ENCODE results near the gene PPP1R3C.

The PPP1R3C gene

DNA sequence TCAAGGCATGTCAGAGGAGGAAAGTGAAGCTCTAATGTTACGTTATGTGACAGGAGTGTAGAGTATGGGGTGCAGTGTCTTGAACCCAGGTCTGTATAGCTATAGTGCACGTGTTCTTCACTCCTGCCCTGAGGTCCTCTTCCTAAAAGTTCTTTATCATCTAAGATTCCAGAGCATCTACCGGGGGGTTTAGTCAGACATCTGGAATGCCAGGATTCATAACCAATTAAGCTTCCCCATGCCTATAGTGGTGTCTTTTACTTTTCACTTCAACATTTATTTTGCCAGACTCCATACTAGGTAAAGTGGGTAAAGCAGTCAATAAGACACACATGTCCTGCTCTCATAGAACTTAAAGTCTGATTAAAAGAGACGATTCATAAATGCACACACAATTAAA is 22.4 kb downstream of the PPP1R3C start:
- no peak overlapping the region for H2BK12ac ChIP-seq (ENCODE audit: low read length)
- no peak overlapping the region for H3K14ac ChIP-seq (ENCODE audit: low read length)
- no CpG with 5 or more reads among the region's 4 CpGs for WGBS, 2 donors (ENCODE audit: extremely low coverage in 2 of 2, insufficient read length in 2 of 2, insufficient replicate concordance in 1 of 2)
- H3K4me3 ChIP-seq (ENCODE audit: low read length in 2 of 2) = no peak overlapping the region
- no peak overlapping the region for H3K23ac ChIP-seq (ENCODE audit: low read depth, low read length, poor library complexity)
- no peak overlapping the region for H2AFZ ChIP-seq (ENCODE audit: low read length)
- H3K4me2 ChIP-seq (ENCODE audit: insufficient read depth, low read length, poor library complexity, severe bottlenecking) = no peak overlapping the region
- H3K4ac ChIP-seq (ENCODE audit: low read length) = no peak overlapping the region
- H4K8ac ChIP-seq (ENCODE audit: low read depth, low read length) = no peak overlapping the region
- H2AK5ac ChIP-seq (ENCODE audit: low read depth, low read length) = no peak overlapping the region
- no peaks in the 10 kb centered on the region for H3K9me3 ChIP-seq (replicated peaks in 1 of 2; ENCODE audit: control insufficient read depth in 2 of 2, insufficient read depth in 1 of 2, low read depth in 1 of 2, low read length in 2 of 2)
- DNase-seq (ENCODE audit: low spot score) = no peak
- H3K36me3 ChIP-seq (replicated peaks in 1 of 2; ENCODE audit: control insufficient read depth in 2 of 2, insufficient read depth in 2 of 2, low read length in 2 of 2) = no peaks in the 10 kb centered on the region
- no peaks in the 10 kb centered on the region for H3K79me1 ChIP-seq (ENCODE audit: low read depth, low read length)
- no peak overlapping the region for H4K91ac ChIP-seq (ENCODE audit: low read depth, low read length, poor library complexity)
- H3K18ac ChIP-seq (ENCODE audit: low read length) = no peak overlapping the region
- no peaks in the 10 kb centered on the region for H3K27me3 ChIP-seq (ENCODE audit: control insufficient read depth in 3 of 3, insufficient read depth in 3 of 3, low read depth in 1 of 3, low read length in 3 of 3)
- H3K4me1 ChIP-seq (ENCODE audit: control insufficient read depth in 2 of 2, insufficient read depth in 1 of 2, low read depth in 1 of 2, low read length in 2 of 2) = peaks cover 4 to 9% of the 10 kb centered on the region in 2 donors
- no peak overlapping the region for H3K27ac ChIP-seq (replicated peaks; ENCODE audit: low read length)
- H2BK120ac ChIP-seq (ENCODE audit: low read depth, low read length) = no peak overlapping the region
- H3K9ac ChIP-seq (ENCODE audit: low read depth, low read length, poor library complexity) = no peak overlapping the region
- H2BK15ac ChIP-seq (ENCODE audit: low read length) = no peak overlapping the region
- no peak overlapping the region for H2BK5ac ChIP-seq (ENCODE audit: low read length)

DNA sequence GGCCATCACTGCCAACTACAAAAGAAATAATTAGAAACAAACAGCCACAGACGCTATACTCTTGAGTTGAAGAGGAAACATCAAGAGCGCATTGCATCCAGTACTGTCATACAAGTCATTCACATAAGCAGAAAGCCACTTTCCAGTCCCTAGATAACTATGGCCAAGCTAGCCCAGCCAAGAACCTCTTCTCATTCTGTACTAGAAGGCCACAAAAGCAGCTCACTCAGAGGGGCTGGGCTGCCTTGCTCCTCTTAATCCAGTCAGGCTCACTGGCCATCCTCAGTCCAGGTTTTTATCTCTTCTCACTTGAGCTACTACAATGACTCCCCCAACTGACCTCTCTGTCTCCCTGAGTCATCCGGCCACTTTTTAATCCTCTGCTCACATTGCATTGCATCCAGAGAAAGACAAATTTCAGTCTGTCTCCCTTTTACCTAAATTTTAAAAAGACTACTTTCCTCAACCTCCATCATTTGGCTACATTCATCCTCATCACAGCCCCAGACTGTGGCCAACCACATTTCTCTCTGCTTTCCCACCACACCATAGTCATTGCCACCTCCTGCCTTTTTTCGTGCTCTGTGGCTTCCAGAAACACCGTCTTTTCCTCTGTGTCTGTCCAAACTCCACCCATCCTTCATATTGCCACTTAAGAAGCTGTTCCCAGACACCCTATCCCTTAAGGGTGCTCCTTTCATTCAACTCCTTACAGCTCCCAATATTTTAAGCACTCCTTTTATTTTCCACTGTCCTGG is 25.0 kb downstream of the PPP1R3C start:
- peaks cover 4 to 9% of the 10 kb centered on the region in 2 donors for H3K4me1 ChIP-seq (ENCODE audit: control insufficient read depth in 2 of 2, insufficient read depth in 1 of 2, low read depth in 1 of 2, low read length in 2 of 2)
- no peak overlapping the region for H2AK5ac ChIP-seq (ENCODE audit: low read depth, low read length)
- H3K9ac ChIP-seq (ENCODE audit: low read depth, low read length, poor library complexity) = no peak overlapping the region
- no peak overlapping the region for H3K23ac ChIP-seq (ENCODE audit: low read depth, low read length, poor library complexity)
- H3K14ac ChIP-seq (ENCODE audit: low read length) = no peak overlapping the region
- H3K27ac ChIP-seq (replicated peaks; ENCODE audit: low read length) = no peak overlapping the region
- no peaks in the 10 kb centered on the region for H3K79me1 ChIP-seq (ENCODE audit: low read depth, low read length)
- H3K9me3 ChIP-seq (replicated peaks in 1 of 2; ENCODE audit: control insufficient read depth in 2 of 2, insufficient read depth in 1 of 2, low read depth in 1 of 2, low read length in 2 of 2) = no peaks in the 10 kb centered on the region
- no peaks in the 10 kb centered on the region for H3K36me3 ChIP-seq (replicated peaks in 1 of 2; ENCODE audit: control insufficient read depth in 2 of 2, insufficient read depth in 2 of 2, low read length in 2 of 2)
- H2BK120ac ChIP-seq (ENCODE audit: low read depth, low read length) = no peak overlapping the region
- no peak overlapping the region for H2BK12ac ChIP-seq (ENCODE audit: low read length)
- no peak overlapping the region for H3K4me2 ChIP-seq (ENCODE audit: insufficient read depth, low read length, poor library complexity, severe bottlenecking)
- H3K27me3 ChIP-seq (ENCODE audit: control insufficient read depth in 3 of 3, insufficient read depth in 3 of 3, low read depth in 1 of 3, low read length in 3 of 3) = no peaks in the 10 kb centered on the region
- no peak for DNase-seq (ENCODE audit: low spot score)
- no peak overlapping the region for H3K4me3 ChIP-seq (ENCODE audit: low read length in 2 of 2)
- H3K18ac ChIP-seq (ENCODE audit: low read length) = no peak overlapping the region
- no peak overlapping the region for H4K91ac ChIP-seq (ENCODE audit: low read depth, low read length, poor library complexity)
- peak overlapping the region; percentile 85 for H2AFZ ChIP-seq (ENCODE audit: low read length)
- no peak overlapping the region for H4K8ac ChIP-seq (ENCODE audit: low read depth, low read length)
- no peak overlapping the region for H2BK15ac ChIP-seq (ENCODE audit: low read length)
- WGBS, 2 donors (ENCODE audit: extremely low coverage in 2 of 2, insufficient read length in 2 of 2, insufficient replicate concordance in 1 of 2) = no CpG with 5 or more reads among the region's 5 CpGs
- no peak overlapping the region for H3K4ac ChIP-seq (ENCODE audit: low read length)
- H2BK5ac ChIP-seq (ENCODE audit: low read length) = no peak overlapping the region

DNA sequence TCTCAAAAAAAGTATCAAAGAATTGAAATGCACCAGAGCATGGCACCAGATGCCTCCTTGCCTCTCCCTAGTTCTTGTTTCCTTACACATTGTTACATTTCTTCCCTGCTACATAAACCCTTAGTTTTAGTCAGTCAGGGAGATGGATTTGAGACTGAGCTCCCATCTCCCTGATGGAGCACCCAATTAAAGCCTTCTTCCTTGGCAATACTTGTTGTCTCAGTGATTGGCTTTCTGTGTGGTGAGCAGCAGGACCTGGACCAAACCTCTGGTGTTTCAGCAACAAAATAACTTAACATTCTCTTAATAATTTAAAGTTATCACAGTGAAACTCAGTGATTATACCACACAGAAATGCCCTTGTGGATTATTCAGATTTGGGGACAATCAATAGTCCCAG is 26.9 kb downstream of the PPP1R3C start:
- H2BK15ac ChIP-seq (ENCODE audit: low read length) = no peak overlapping the region
- no peaks in the 10 kb centered on the region for H3K9me3 ChIP-seq (replicated peaks in 1 of 2; ENCODE audit: control insufficient read depth in 2 of 2, insufficient read depth in 1 of 2, low read depth in 1 of 2, low read length in 2 of 2)
- no peak overlapping the region for H3K4me2 ChIP-seq (ENCODE audit: insufficient read depth, low read length, poor library complexity, severe bottlenecking)
- H2BK5ac ChIP-seq (ENCODE audit: low read length) = no peak overlapping the region
- no peak overlapping the region for H2AFZ ChIP-seq (ENCODE audit: low read length)
- no peak overlapping the region for H2AK5ac ChIP-seq (ENCODE audit: low read depth, low read length)
- no peak overlapping the region for H3K18ac ChIP-seq (ENCODE audit: low read length)
- no peaks in the 10 kb centered on the region for H3K27me3 ChIP-seq (ENCODE audit: control insufficient read depth in 3 of 3, insufficient read depth in 3 of 3, low read depth in 1 of 3, low read length in 3 of 3)
- no peak overlapping the region for H3K23ac ChIP-seq (ENCODE audit: low read depth, low read length, poor library complexity)
- H3K36me3 ChIP-seq (replicated peaks in 1 of 2; ENCODE audit: control insufficient read depth in 2 of 2, insufficient read depth in 2 of 2, low read length in 2 of 2) = no peaks in the 10 kb centered on the region
- H3K4me1 ChIP-seq (ENCODE audit: control insufficient read depth in 2 of 2, insufficient read depth in 1 of 2, low read depth in 1 of 2, low read length in 2 of 2) = peaks cover 4 to 9% of the 10 kb centered on the region in 2 donors
- no peak overlapping the region for H3K14ac ChIP-seq (ENCODE audit: low read length)
- H2BK120ac ChIP-seq (ENCODE audit: low read depth, low read length) = no peak overlapping the region
- H3K27ac ChIP-seq (replicated peaks; ENCODE audit: low read length) = no peak overlapping the region
- no peaks in the 10 kb centered on the region for H3K79me1 ChIP-seq (ENCODE audit: low read depth, low read length)
- no peak overlapping the region for H3K4ac ChIP-seq (ENCODE audit: low read length)
- no peak overlapping the region for H3K4me3 ChIP-seq (ENCODE audit: low read length in 2 of 2)
- no peak overlapping the region for H2BK12ac ChIP-seq (ENCODE audit: low read length)
- no peak for DNase-seq (ENCODE audit: low spot score)
- H3K9ac ChIP-seq (ENCODE audit: low read depth, low read length, poor library complexity) = no peak overlapping the region
- no peak overlapping the region for H4K91ac ChIP-seq (ENCODE audit: low read depth, low read length, poor library complexity)
- no peak overlapping the region for H4K8ac ChIP-seq (ENCODE audit: low read depth, low read length)

DNA sequence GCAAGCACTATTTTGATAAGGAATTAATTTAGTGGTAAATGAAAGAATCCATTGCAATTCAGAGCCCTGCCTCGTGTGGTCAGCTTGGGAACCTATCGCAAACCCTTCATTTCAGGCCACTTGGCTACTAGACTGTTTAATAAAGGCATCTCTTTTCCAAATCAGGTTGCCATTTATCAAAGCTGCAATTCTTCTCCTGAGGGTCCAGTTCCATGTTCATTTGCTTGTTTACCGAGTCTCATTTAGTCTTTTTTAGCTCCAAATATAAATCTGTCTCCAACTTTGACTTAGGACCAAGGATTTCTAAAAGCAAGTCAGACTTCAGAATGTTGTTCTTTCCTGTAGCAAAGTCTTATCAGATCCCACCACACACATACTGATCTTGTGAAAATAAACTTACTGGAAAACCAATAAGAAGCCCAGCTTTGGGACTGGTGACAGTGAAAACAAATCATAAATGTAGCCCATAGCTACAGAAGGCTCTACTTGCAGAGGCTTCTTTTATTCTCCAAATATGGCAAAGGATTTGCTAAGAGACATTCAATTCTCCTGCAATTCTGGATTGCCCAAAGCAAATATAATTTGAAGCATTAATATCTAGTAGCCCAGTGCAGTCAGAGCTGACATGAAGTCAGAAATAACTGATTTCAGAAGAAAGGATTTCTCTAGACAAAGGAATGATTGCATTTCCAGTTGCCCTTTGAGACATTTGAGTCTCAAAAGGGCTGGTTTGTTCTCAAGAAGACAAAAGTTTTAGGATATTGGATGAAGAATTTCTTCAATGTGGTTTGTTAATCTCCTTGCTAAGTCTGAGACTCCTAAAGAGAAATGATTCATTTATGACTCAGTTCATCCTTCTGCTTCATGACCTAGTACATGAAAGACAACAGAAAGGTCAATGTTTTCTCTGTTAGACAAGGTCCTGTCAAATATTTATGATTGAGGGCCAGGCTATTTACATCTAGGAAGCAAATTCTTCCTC is 28.0 kb downstream of the PPP1R3C start:
- Histone ChIP-seq H3K18ac (ENCODE audit: low read length) (no peak overlapping the region), H4K8ac (ENCODE audit: low read depth, low read length) (no peak overlapping the region), H3K4me1 (ENCODE audit: control insufficient read depth in 2 of 2, insufficient read depth in 1 of 2, low read depth in 1 of 2, low read length in 2 of 2) (peaks cover 4 to 9% of the 10 kb centered on the region in 2 donors), H3K4ac (ENCODE audit: low read length) (no peak overlapping the region), H2BK120ac (ENCODE audit: low read depth, low read length) (no peak overlapping the region), H3K79me1 (ENCODE audit: low read depth, low read length) (no peaks in the 10 kb centered on the region), H2AFZ (ENCODE audit: low read length) (no peak overlapping the region), H3K4me3 (ENCODE audit: low read length in 2 of 2) (no peak overlapping the region), H3K36me3 (replicated peaks in 1 of 2; ENCODE audit: control insufficient read depth in 2 of 2, insufficient read depth in 2 of 2, low read length in 2 of 2) (no peaks in the 10 kb centered on the region), H2BK12ac (ENCODE audit: low read length) (no peak overlapping the region), H3K23ac (ENCODE audit: low read depth, low read length, poor library complexity) (no peak overlapping the region), H2BK15ac (ENCODE audit: low read length) (no peak overlapping the region), H4K91ac (ENCODE audit: low read depth, low read length, poor library complexity) (no peak overlapping the region), H3K27me3 (ENCODE audit: control insufficient read depth in 3 of 3, insufficient read depth in 3 of 3, low read depth in 1 of 3, low read length in 3 of 3) (no peaks in the 10 kb centered on the region), H3K9me3 (replicated peaks in 1 of 2; ENCODE audit: control insufficient read depth in 2 of 2, insufficient read depth in 1 of 2, low read depth in 1 of 2, low read length in 2 of 2) (no peaks in the 10 kb centered on the region), H3K9ac (ENCODE audit: low read depth, low read length, poor library complexity) (no peak overlapping the region), H3K14ac (ENCODE audit: low read length) (no peak overlapping the region), H2BK5ac (ENCODE audit: low read length) (no peak overlapping the region), H3K4me2 (ENCODE audit: insufficient read depth, low read length, poor library complexity, severe bottlenecking) (no peak overlapping the region), H2AK5ac (ENCODE audit: low read depth, low read length) (no peak overlapping the region), H3K27ac (replicated peaks; ENCODE audit: low read length) (no peak overlapping the region)
- DNase-seq (ENCODE audit: low spot score) = no peak
- no CpG with 5 or more reads among the region's 3 CpGs for WGBS, 2 donors (ENCODE audit: extremely low coverage in 2 of 2, insufficient read length in 2 of 2, insufficient replicate concordance in 1 of 2)
